GM19035 (cell line): ENCODE data around the gene OMP.

Experiments used
- ATAC-seq: cut with Tn5 transposase; IDR thresholded peaks from one replicate; pipeline ENCODE4 v1.9.1; 2021; ENCODE audit not compliant: unreplicated experiment

OMP gene

GRCh38 chr11:77137421-77137820 lies 34.8 kb downstream of the OMP start:
- no peak for ATAC-seq

GRCh38 chr11:77138106-77138649 lies 35.5 kb downstream of the OMP start:
- no peak for ATAC-seq

GRCh38 chr11:77139201-77139600 lies 36.6 kb downstream of the OMP start:
- ATAC-seq = no peak

GRCh38 chr11:77140231-77140851 lies 37.7 kb downstream of the OMP start:
- no peak for ATAC-seq

GRCh38 chr11:77141034-77141433 lies 38.4 kb downstream of the OMP start:
- no peak for ATAC-seq

- ATAC-seq = no peak
These were observed 38.8 kb downstream of the OMP start for GRCh38 chr11:77141475-77141874.

- ATAC-seq = no peak
These were observed 39.7 kb downstream of the OMP start for GRCh38 chr11:77142091-77142975.

GRCh38 chr11:77143405-77144020 lies 40.9 kb downstream of the OMP start:
- ATAC-seq = no peak

GRCh38 chr11:77144196-77144856 lies 41.7 kb downstream of the OMP start:
- ATAC-seq = no peak

- ATAC-seq = no peak
These were observed 42.3 kb downstream of the OMP start for GRCh38 chr11:77144857-77145428.

- ATAC-seq = no peak
These were observed 43.8 kb downstream of the OMP start for GRCh38 chr11:77146261-77147035.

GRCh38 chr11:77147036-77147315 lies 44.3 kb downstream of the OMP start:
- ATAC-seq = no peak

GRCh38 chr11:77147668-77148321 lies 45.2 kb downstream of the OMP start:
- ATAC-seq = no peak

GRCh38 chr11:77148963-77149715 lies 46.5 kb downstream of the OMP start:
- no peak for ATAC-seq

GRCh38 chr11:77149716-77150392 lies 47.2 kb downstream of the OMP start:
- no peak for ATAC-seq

GRCh38 chr11:77150836-77151235 lies 48.2 kb downstream of the OMP start:
- no peak for ATAC-seq

GRCh38 chr11:77151804-77152509 lies 49.3 kb downstream of the OMP start:
- ATAC-seq = no peak

GRCh38 chr11:77152846-77153245 lies 50.2 kb downstream of the OMP start:
- ATAC-seq = no peak
